Measurements from ENCODE around the gene DCLRE1A.

The DCLRE1A gene

GRCh38 chr10:113806503-113806902, 47.4 kb downstream of the DCLRE1A start:
- Histone ChIP-seq H3K9me3 (ENCODE audit: low read length) (no peaks in the 10 kb centered on the region), H3K36me3 (ENCODE audit: insufficient read depth, low read length) (no peaks in the 10 kb centered on the region)

GRCh38 chr10:113802997-113803396, 50.9 kb downstream of the DCLRE1A start:
- H3K4me1 ChIP-seq (ENCODE audit: insufficient read depth, low read length) = no peaks in the 10 kb centered on the region
- H3K36me3 ChIP-seq (ENCODE audit: insufficient read depth, low read length) = no peaks in the 10 kb centered on the region
- H3K4me3 ChIP-seq (ENCODE audit: low read length) = no peak overlapping the region
- H3K9me3 ChIP-seq (ENCODE audit: low read length) = no peaks in the 10 kb centered on the region
- no peak overlapping the region for H2AFZ ChIP-seq (ENCODE audit: low read depth, low read length)
- H3K27me3 ChIP-seq (ENCODE audit: insufficient read depth, low read length) = peaks cover 5% of the 10 kb centered on the region

More at GRCh38 chr10:113806503-113806902, 47.4 kb downstream of the DCLRE1A start:
- peaks cover 14% of the 10 kb centered on the region for H3K27me3 ChIP-seq (ENCODE audit: insufficient read depth, low read length)
- no peak overlapping the region for H2AFZ ChIP-seq (ENCODE audit: low read depth, low read length)
- no peak overlapping the region for H3K4me3 ChIP-seq (ENCODE audit: low read length)
- no peaks in the 10 kb centered on the region for H3K4me1 ChIP-seq (ENCODE audit: insufficient read depth, low read length)

GRCh38 chr10:113801569-113801968, 52.3 kb downstream of the DCLRE1A start:
- no peaks in the 10 kb centered on the region for H3K4me1 ChIP-seq (ENCODE audit: insufficient read depth, low read length)
- no peaks in the 10 kb centered on the region for H3K9me3 ChIP-seq (ENCODE audit: low read length)
- H2AFZ ChIP-seq (ENCODE audit: low read depth, low read length) = no peak overlapping the region
- peaks cover 5% of the 10 kb centered on the region for H3K27me3 ChIP-seq (ENCODE audit: insufficient read depth, low read length)
- H3K36me3 ChIP-seq (ENCODE audit: insufficient read depth, low read length) = no peaks in the 10 kb centered on the region
- no peak overlapping the region for H3K4me3 ChIP-seq (ENCODE audit: low read length)

- Histone ChIP-seq H3K9me3 (ENCODE audit: low read length) (no peaks in the 10 kb centered on the region), H2AFZ (ENCODE audit: low read depth, low read length) (no peak overlapping the region), H3K36me3 (ENCODE audit: insufficient read depth, low read length) (no peaks in the 10 kb centered on the region), H3K4me3 (ENCODE audit: low read length) (no peak overlapping the region), H3K27me3 (ENCODE audit: insufficient read depth, low read length) (peaks cover 7% of the 10 kb centered on the region), H3K4me1 (ENCODE audit: insufficient read depth, low read length) (no peaks in the 10 kb centered on the region)
These were observed 62.2 kb downstream of the DCLRE1A start for GRCh38 chr10:113791691-113792090.

- no peaks in the 10 kb centered on the region for H3K36me3 ChIP-seq (ENCODE audit: insufficient read depth, low read length)
- no peaks in the 10 kb centered on the region for H3K4me1 ChIP-seq (ENCODE audit: insufficient read depth, low read length)
- no peaks in the 10 kb centered on the region for H3K9me3 ChIP-seq (ENCODE audit: low read length)
- H3K4me3 ChIP-seq (ENCODE audit: low read length) = no peak overlapping the region
- H2AFZ ChIP-seq (ENCODE audit: low read depth, low read length) = no peak overlapping the region
- H3K27me3 ChIP-seq (ENCODE audit: insufficient read depth, low read length) = peaks cover 4% of the 10 kb centered on the region
These were observed 65.2 kb downstream of the DCLRE1A start for GRCh38 chr10:113788604-113789083.
